Stimulated activated CD4-positive, alpha-beta T cell treated with anti-CD3 and anti-CD28 coated beads, Interleukin-12 subunit alpha, Interleukin-12 subunit beta, amount 100 ng/mL, for 4 hours (primary cell): ENCODE data around the gene MYOM1.
"Not testable (repeated sequence)": the region's sequence is repeated elsewhere in the genome, so short reads cannot be mapped to it uniquely, and the experiment has no call there.

Source experiments
- DNase-seq: peaks from one replicate; pipeline ENCODE4 v3.0.0-alpha.2; 2020

Gene MYOM1

DNA sequence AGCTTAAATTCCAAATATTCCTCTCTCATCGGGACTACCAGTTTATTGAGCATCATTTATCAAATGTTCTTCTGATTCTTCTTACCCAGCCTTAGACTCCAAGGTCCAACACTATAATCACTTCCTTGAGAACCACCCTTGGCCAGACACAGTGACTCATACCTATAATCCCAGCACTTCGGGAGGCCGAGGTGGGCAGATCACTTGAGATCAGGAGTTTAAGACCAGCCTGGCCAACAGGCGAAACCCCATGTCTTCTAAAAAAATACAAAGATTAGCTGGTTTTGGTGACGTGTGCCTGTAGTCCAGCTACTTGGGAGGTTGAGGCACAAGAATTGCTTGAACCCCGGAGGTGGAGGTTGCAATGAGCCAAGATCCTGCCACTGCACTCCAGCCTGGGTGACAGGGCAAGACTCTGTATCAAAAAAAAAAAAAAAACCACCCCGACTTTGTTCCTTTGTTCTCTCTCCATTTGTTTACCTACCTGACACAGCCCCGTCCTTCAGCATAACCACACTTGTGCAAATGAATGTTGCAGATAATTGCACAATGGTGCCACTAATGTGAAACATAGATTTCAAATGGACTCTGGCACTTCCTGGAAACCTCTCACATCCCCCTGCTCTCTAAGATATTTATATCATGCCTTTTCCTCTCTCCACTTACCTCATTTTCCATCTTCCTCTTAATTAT is 167.9 kb downstream of the MYOM1 start:
- DNase-seq = no peak

GRCh38 chr18:3049897-3050454 is 169.8 kb downstream of the MYOM1 start:
- DNase-seq = not testable (repeated sequence)

DNA sequence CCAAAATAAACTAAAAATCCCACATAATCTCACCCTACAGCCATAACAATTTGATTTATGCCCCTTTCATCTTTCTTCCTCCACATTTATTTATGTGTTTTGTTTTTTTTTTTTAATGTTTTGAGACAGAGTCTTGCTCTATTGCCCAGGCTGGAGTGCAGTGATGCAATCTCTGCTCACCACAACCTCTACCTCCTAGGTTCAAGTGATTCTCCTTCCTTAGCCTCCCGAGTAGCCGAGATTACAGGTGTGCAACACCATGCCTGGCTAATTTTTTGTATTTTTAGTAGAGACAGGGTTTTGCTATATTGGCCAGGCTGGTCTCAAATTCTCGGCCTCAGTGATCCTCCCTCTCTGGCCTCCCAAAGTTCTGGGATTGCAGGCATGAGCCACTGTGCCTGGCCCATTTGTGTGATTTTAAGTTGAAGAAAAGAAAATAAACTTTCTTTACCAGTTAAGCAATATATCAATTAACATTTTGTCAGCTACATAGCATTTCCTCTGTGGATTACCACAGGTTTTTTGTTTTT is 170.9 kb downstream of the MYOM1 start:
- no peak for DNase-seq

DNA sequence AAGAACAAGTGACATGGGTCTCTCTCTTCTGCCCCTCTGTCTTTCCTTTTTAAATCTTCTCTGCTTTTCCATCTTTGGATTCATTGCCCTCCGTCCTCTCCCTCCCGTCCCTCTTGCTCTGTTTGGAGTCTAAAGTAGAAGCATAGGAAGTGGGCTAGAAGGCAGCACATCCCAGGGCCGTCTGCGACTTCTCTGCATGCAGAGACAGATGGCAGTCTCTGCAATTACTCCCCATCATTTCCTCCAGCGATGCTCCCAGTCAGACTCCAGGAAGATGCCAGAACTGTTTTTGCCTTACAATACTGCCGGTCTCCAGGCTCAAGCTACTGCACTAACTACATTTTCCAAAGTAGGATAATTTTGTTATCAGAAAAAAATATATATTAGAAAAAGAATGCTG is 171.6 kb downstream of the MYOM1 start:
- no peak for DNase-seq

- DNase-seq = no peak
These were observed 173.5 kb downstream of the MYOM1 start for GRCh38 chr18:3046216-3046808.

GRCh38 chr18:3044931-3045698 is 174.7 kb downstream of the MYOM1 start:
- no peak for DNase-seq

DNA sequence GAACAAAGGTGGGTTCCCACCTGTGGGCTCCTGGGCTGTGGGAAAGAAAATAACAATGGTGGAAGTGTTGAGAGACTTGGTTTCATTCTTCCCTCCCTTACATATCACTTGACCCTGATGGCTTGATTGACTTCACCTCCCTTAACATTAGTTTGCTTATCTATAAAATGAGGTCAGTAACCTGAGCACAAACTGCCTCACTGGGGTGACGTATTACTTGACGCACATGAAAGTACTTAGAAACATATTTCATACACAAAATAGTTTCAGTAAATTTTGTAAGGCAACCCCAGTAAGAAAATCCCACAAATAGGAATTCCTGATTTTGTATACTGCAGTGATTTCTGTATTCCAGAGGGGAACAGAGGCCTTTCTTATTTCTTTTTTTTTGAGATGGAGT is 177.4 kb downstream of the MYOM1 start:
- no peak for DNase-seq

GRCh38 chr18:3041843-3042242 is 177.9 kb downstream of the MYOM1 start:
- DNase-seq = no peak

- no peak for DNase-seq
These were observed 178.9 kb downstream of the MYOM1 start for GRCh38 chr18:3040881-3041280.

GRCh38 chr18:3040173-3040572 is 179.6 kb downstream of the MYOM1 start:
- no peak for DNase-seq

- DNase-seq = no peak
These were observed 182.3 kb downstream of the MYOM1 start for GRCh38 chr18:3037423-3037915.

DNA sequence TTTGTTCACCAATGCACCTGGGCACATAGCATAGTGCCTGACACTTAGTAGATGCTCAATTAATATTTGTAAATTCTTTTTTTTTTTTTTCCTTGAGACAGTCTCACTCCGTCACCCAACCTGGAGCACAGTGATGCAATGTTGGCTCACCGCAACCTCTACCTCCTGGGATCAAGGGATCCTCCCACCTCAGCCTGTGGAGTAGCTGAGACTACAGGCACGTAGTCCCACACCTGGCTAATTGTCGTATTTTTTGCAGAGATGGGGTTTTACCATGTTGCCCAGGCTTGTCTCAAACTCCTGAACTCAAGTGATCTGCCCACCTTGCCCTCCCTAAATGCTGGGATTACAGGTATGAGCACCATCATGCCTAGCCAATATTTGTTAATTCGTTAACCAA is 183.7 kb downstream of the MYOM1 start:
- no peak for DNase-seq

DNA sequence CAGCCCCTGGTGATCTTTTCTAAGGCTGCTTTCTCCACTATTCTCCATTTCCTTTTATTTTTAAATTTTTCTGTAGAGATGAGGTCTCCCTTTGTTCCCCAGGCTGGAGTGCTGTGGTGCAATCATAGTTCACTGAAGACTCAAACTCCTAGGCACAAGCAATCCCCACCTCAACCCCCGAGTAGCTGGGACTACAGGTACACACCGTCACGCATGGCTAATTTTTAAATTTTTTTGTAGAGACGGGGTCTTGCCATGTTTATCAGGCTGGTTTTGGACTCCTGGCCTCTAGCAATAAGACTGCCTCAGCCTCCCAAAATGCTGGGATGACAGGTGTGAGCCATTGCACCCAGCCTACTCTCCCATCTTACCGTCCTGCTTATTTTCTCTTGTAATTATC is 184.1 kb downstream of the MYOM1 start:
- no peak for DNase-seq

- DNase-seq = no peak
These were observed 187.0 kb downstream of the MYOM1 start for GRCh38 chr18:3032721-3033120.

- no peak for DNase-seq
These were observed 190.4 kb downstream of the MYOM1 start for GRCh38 chr18:3029215-3029952.

- DNase-seq = not testable (repeated sequence)
These were observed 191.7 kb downstream of the MYOM1 start for GRCh38 chr18:3028115-3028514.

DNA sequence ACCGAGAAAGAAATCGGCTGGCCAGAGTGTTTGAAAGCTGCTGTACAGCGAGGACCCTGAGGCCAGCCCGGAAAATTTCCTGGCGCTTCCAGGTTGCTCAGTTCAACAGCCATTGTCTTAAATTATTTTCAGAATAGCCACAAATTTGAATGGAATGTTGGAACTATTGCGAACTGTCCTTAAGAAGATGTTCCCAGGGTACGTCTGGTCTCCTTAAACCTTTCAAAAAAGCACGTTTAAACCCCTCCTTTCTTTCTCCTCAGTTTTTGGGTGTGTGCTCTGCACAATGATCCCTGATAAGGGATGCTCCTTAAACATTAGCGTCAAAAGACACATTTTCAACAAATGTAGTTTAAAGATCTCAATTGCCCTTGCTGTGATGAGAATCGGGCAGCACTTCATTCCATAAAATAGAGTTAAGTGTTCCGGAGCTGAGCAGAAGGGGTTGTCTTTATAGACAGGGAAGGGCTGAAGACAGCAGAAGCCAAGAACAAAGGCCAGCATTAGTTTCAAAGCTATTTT is 192.3 kb downstream of the MYOM1 start:
- no peak for DNase-seq

DNA sequence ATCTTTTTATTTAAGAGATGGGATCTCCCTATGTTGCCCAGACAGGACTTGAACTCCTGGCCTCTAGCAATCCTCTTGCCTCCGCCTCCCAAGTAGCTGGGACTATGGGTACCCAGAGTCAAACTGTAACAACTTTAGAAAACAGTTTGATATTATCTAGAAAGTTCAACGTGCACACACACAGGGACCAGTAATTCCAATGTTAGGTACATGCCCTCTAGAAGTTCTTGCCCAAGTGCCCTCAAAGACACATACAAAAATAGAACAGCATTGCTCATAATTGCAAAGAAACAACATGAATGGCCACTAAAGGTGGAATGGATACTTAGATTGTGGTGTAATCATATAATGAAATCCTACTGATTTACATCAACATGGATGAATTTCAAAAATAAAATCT is 194.2 kb downstream of the MYOM1 start:
- DNase-seq = no peak

DNA sequence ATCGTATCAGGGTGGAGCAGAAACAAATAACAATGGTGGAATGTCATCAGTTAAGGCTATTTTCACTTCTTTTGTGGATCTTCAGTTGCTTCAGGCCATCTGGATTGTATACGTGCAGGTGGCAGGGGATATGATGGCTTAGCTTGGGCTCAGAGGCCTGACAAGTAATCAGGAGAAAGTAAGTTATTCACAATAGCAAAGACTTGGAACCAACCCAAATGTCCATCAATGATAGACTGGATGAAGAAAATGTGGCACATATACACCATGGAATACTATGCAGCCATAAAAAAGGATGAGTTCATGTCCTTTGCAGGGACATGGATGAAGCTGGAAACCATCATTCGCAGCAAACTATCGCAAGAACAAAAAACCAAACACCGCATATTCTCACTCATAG is 196.2 kb downstream of the MYOM1 start:
- DNase-seq = not testable (repeated sequence)
